IMR-90 (cell line): ENCODE results near the gene ACSL3. TPM values are rescaled to one million over a fixed set of nuclear protein-coding genes. Genes with fewer than 3 reads are reported as not detected.

ENCODE experiments used
- ATAC-seq: fragments of 200-7000 bp; cut with Tn5 transposase; 2 replicates; pipeline ENCODE4 v1.9.1; 2020; ENCODE audit warnings: low read depth, mild to moderate bottlenecking, moderate library complexity
- BruUV-seq: library from RNA; stranded (reverse); fragments of 400-500 nt; replicated peaks from 2 replicates; lab custom pipeline; 2021; lab: Mats Ljungman, UMichigan
- CTCF ChIA-PET: fragments of 300-600 bp; formaldehyde crosslinking; extraction: SDS; loops from one replicate; lab custom pipeline; 2021; ENCODE audit warnings: antibody characterized with exemption; lab: Yijun Ruan, JAX
- POLR2A ChIA-PET: fragments of 300-600 bp; sonication (Branson Sonifier 250); formaldehyde crosslinking; loops from one replicate; lab custom pipeline; 2022; ENCODE audit warnings: antibody characterized with exemption; ENCODE audit not compliant: unreplicated experiment; lab: Charles Lee
- DNase-seq: peaks from one replicate; pipeline ENCODE4 v3.0.0; 2013
- H2AFZ ChIP-seq: replicated peaks from 2 replicates; pipeline ENCODE3; 2013; ENCODE audit warnings: low read length, mild to moderate bottlenecking; ENCODE audit not compliant: poor library complexity
- H2AK5ac ChIP-seq: 2 replicates; pipeline ENCODE4 v1.6.1; 2013; ENCODE audit warnings: low read depth, low read length, inconsistent platforms
- H2AK9ac ChIP-seq: replicated peaks from 2 replicates; pipeline ENCODE3; 2013; ENCODE audit warnings: mild to moderate bottlenecking, low read depth, low read length, moderate library complexity; ENCODE audit not compliant: poor library complexity
- H2BK120ac ChIP-seq: 2 replicates; pipeline ENCODE4 v1.6.1; 2013; ENCODE audit warnings: low read depth, low read length, inconsistent platforms
- H2BK15ac ChIP-seq: 3 replicates; pipeline ENCODE4 v1.6.1; 2013; ENCODE audit warnings: low read depth, low read length, inconsistent platforms
- H2BK20ac ChIP-seq: 2 replicates; pipeline ENCODE4 v1.6.1; 2013; ENCODE audit warnings: low read depth, mild to moderate bottlenecking, inconsistent platforms, low read length, moderate library complexity
- H2BK5ac ChIP-seq: 2 replicates; pipeline ENCODE4 v1.6.1; 2013; ENCODE audit warnings: mild to moderate bottlenecking, low read depth, low read length, inconsistent platforms; ENCODE audit not compliant: poor library complexity, severe bottlenecking
- H3K14ac ChIP-seq: replicated peaks from 2 replicates; pipeline ENCODE4 v1.6.1; 2013; ENCODE audit warnings: low read depth, low read length, inconsistent platforms
- H3K18ac ChIP-seq: 2 replicates; pipeline ENCODE4 v1.6.1; 2013; ENCODE audit warnings: low read depth, low read length, control low read depth
- H3K23ac ChIP-seq: 2 replicates; pipeline ENCODE4 v1.6.1; 2013; ENCODE audit warnings: low read depth, low read length, inconsistent platforms
- H3K27ac ChIP-seq: 2 replicates; pipeline ENCODE4 v1.5.1; 2013; ENCODE audit warnings: mild to moderate bottlenecking, control low read depth, low read length; ENCODE audit not compliant: insufficient read depth
- H3K27me3 ChIP-seq: 2 replicates; pipeline ENCODE4 v1.6.1; 2013; ENCODE audit warnings: low read length; ENCODE audit not compliant: control insufficient read depth, insufficient read depth
- H3K36me3 ChIP-seq: 2 replicates; pipeline ENCODE4 v1.6.1; 2013; ENCODE audit warnings: low read length, mixed read lengths; ENCODE audit not compliant: control insufficient read depth, insufficient read depth
- H3K4ac ChIP-seq: 2 replicates; pipeline ENCODE4 v1.6.1; 2013; ENCODE audit warnings: low read depth, low read length, inconsistent platforms
- H3K4me1 ChIP-seq: 2 replicates; pipeline ENCODE4 v1.6.1; 2013; ENCODE audit warnings: low read length, mixed read lengths; ENCODE audit not compliant: control insufficient read depth, insufficient read depth
- H3K4me2 ChIP-seq: 2 replicates; pipeline ENCODE4 v1.6.1; 2013; ENCODE audit warnings: low read depth, mild to moderate bottlenecking, control low read depth, low read length, moderate library complexity
- H3K4me3 ChIP-seq: 2 replicates; pipeline ENCODE4 v1.5.1; 2013; ENCODE audit warnings: low read depth, mild to moderate bottlenecking, control low read depth, low read length, moderate library complexity; ENCODE audit not compliant: insufficient read depth
- H3K56ac ChIP-seq: 2 replicates; pipeline ENCODE4 v1.6.1; 2013; ENCODE audit warnings: low read length, inconsistent platforms; ENCODE audit not compliant: insufficient read depth; ENCODE audit errors: extremely low read depth
- H3K79me1 ChIP-seq, 2 experiments: 2 replicates each; pipeline ENCODE4 v1.6.1; 2013; ENCODE audit warnings: low read length in 2 of 2, inconsistent platforms in 1 of 2, low read depth in 1 of 2
- H3K9ac ChIP-seq: 2 replicates; pipeline ENCODE4 v1.6.1; 2013; ENCODE audit warnings: low read depth, low read length, control low read depth
- H3K9me1 ChIP-seq: 2 replicates; pipeline ENCODE4 v1.6.1; 2013; ENCODE audit warnings: low read length, inconsistent platforms; ENCODE audit not compliant: insufficient read depth
- H3K9me3 ChIP-seq: 2 replicates; pipeline ENCODE4 v1.6.1; 2013; ENCODE audit warnings: low read length; ENCODE audit not compliant: control insufficient read depth, insufficient read depth
- H4K20me1 ChIP-seq: 2 replicates; pipeline ENCODE4 v1.6.1; 2013; ENCODE audit warnings: low read length, inconsistent platforms; ENCODE audit not compliant: insufficient read depth
- H4K5ac ChIP-seq: 2 replicates; pipeline ENCODE4 v1.6.1; 2013; ENCODE audit warnings: mild to moderate bottlenecking, low read depth, low read length, control low read depth
- H4K8ac ChIP-seq, 2 experiments: 2 replicates each; pipeline ENCODE4 v1.6.1; 2013; ENCODE audit warnings: low read depth in 2 of 2, low read length in 2 of 2, control low read depth in 1 of 2, inconsistent platforms in 1 of 2
- H4K91ac ChIP-seq: 2 replicates; pipeline ENCODE4 v1.6.1; 2013; ENCODE audit warnings: low read depth, low read length, inconsistent platforms; ENCODE audit not compliant: insufficient read depth
- CEBPB ChIP-seq: IDR thresholded peaks from 2 replicates; pipeline ENCODE4 v1.6.1; 2012; ENCODE audit warnings: low read depth, low read length, improper control_type of control experiment
- CHD1 ChIP-seq: IDR thresholded peaks from 2 replicates; pipeline ENCODE4 v1.6.1; 2012; ENCODE audit warnings: low read depth, low read length, improper control_type of control experiment
- CTCF ChIP-seq: conservative IDR thresholded peaks from 2 replicates; pipeline ENCODE4 v1.5.1; 2012; ENCODE audit warnings: mild to moderate bottlenecking, low read depth, low read length, improper control_type of control experiment
- ELK1 ChIP-seq: fragments of 150-350 bp; IDR thresholded peaks from 2 replicates; pipeline ENCODE4 v1.6.1; 2016; ENCODE audit warnings: low read depth, mild to moderate bottlenecking, low read length, moderate library complexity, borderline replicate concordance
- FOS ChIP-seq: fragments of 150-350 bp; IDR thresholded peaks from 2 replicates; pipeline ENCODE4 v1.6.1; 2016; ENCODE audit warnings: low read depth, low read length
- MAFK ChIP-seq: IDR thresholded peaks from 2 replicates; pipeline ENCODE4 v1.6.1; 2012; ENCODE audit warnings: low read depth, low read length, improper control_type of control experiment
- MAZ ChIP-seq: IDR thresholded peaks from 2 replicates; pipeline ENCODE4 v1.6.1; 2012; ENCODE audit warnings: low read depth, mild to moderate bottlenecking, low read length, improper control_type of control experiment, moderate library complexity, borderline replicate concordance
- NFE2L2 ChIP-seq: fragments of 150-350 bp; IDR thresholded peaks from 2 replicates; pipeline ENCODE4 v1.6.1; 2016; ENCODE audit warnings: low read depth, mild to moderate bottlenecking, low read length
- RAD21 ChIP-seq: IDR thresholded peaks from 2 replicates; pipeline ENCODE4 v1.6.1; 2012; ENCODE audit warnings: low read length, improper control_type of control experiment
- RCOR1 ChIP-seq: IDR thresholded peaks from 2 replicates; pipeline ENCODE4 v1.6.1; 2012; ENCODE audit warnings: mild to moderate bottlenecking, low read length, improper control_type of control experiment; ENCODE audit not compliant: insufficient replicate concordance
- RFX5 ChIP-seq: IDR thresholded peaks from 2 replicates; pipeline ENCODE4 v1.8.0; 2012; ENCODE audit warnings: low read depth, mild to moderate bottlenecking, low read length, moderate library complexity
- WGBS, 2 experiments: methylation state at CpG; one replicate each; pipeline versions ENCODE4 v1.1.5 to v1.1.7; 2013; ENCODE audit warnings: missing lambda C conversion rate in 2 of 2; ENCODE audit not compliant: insufficient read length in 1 of 2; ENCODE audit errors: extremely low coverage in 2 of 2; 5-methylcytosine and 5-hydroxymethylcytosine counted together
- dilution Hi-C: fragments of 300-500 bp; cut with HindIII; formaldehyde crosslinking; loops from one replicate; pipeline ENCODE4 v1.14.3; 2018; ENCODE audit warnings: low sequenced_read_pairs; ENCODE audit not compliant: unreplicated experiment
- in situ Hi-C: fragments of 300-500 bp; cut with MboI; formaldehyde crosslinking; loops from 3 replicates; pipeline ENCODE4 v1.14.3; 2019; ENCODE audit warnings: low sequenced_read_pairs, inconsistent platforms, mixed read lengths
- intact Hi-C: fragments of 100-400 bp; cut with micrococcal nuclease; formaldehyde crosslinking; loops from 2 replicates; pipeline ENCODE4 v1.10.0; 2022
- polyA plus RNA-seq, 3 experiments: library from polyadenylated mRNA; depleted of rRNA; stranded (reverse); fragments of >200 nt; gene quantifications; 2 replicates each; pipeline ENCODE4 v1.2.3, GENCODE V29; 2012; ENCODE audit warnings: low replicate concordance in 1 of 3
- total RNA-seq: library from RNA; depleted of rRNA; stranded (reverse); fragments of >200 nt; gene quantifications from 2 replicates; pipeline ENCODE4 v1.2.3, GENCODE V29; 2012

Gene ACSL3
- total and polyA plus RNA-seq, 2 of the 4 experiments (the other 2 are of a cell fraction) = 31.0 to 84.2 TPM

- TF ChIP-seq CHD1 (no peak), NFE2L2 (no peak)
Measured at GRCh38 chr2:222915092-222915957, 54.5 kb downstream of the ACSL3 start (continued).

- no peak overlapping the region for H4K8ac ChIP-seq
- no peak overlapping the region for H4K5ac ChIP-seq
- no peak overlapping the region for H3K4me3 ChIP-seq
- DNase-seq (no peak), ATAC-seq (no peak)
- H3K27ac ChIP-seq = no peak overlapping the region
- no peak overlapping the region for H2BK120ac ChIP-seq
- CTCF ChIA-PET = interaction anchor here (0.7 to 2.0 kb wide), 4 partner anchors 13 to 226 kb away, joined by 3 to 7 read pairs (median 4); no protein-coding TSS in a partner anchor
- H3K4me2 ChIP-seq = no peak overlapping the region
- dilution Hi-C loops (no loop called here), intact Hi-C loops (no loop called here), in situ Hi-C loops (no loop called here)
- no peak overlapping the region for H2BK20ac ChIP-seq
- no peak overlapping the region for H3K14ac ChIP-seq
- no peak overlapping the region for H3K4ac ChIP-seq
- no TSS peak for BruUV-seq
- no peaks in the 10 kb centered on the region for H3K27me3 ChIP-seq
- no peak overlapping the region for H3K56ac ChIP-seq
- H3K23ac ChIP-seq = no peak overlapping the region
- H3K36me3 ChIP-seq = peaks cover 21% of the 10 kb centered on the region
- no peak overlapping the region; the same call in 1 of the 2 replicates for H3K18ac ChIP-seq
- H3K9ac ChIP-seq = no peak overlapping the region
- no peak overlapping the region for H2BK5ac ChIP-seq
- POLR2A ChIA-PET = no interaction called here
- peaks cover 19 to 59% of the 10 kb centered on the region in 2 experiments for H3K79me1 ChIP-seq
- H2BK15ac ChIP-seq = no peak overlapping the region
- H3K9me3 ChIP-seq = no peaks in the 10 kb centered on the region
- H3K4me1 ChIP-seq = peaks cover 15% of the 10 kb centered on the region
- H4K20me1 ChIP-seq = peaks cover 14% of the 10 kb centered on the region; the same call in 1 of the 2 replicates
- WGBS, 2 experiments = no CpG with 5 or more reads among the region's 11 CpGs
- H2AK9ac ChIP-seq = no peak overlapping the region
- no peak overlapping the region for H2AK5ac ChIP-seq
- no peak overlapping the region; the same call in 1 of the 2 replicates for H4K91ac ChIP-seq
- peaks cover 11% of the 10 kb centered on the region for H3K9me1 ChIP-seq
- no peak overlapping the region for H2AFZ ChIP-seq
- TF ChIP-seq RAD21 = no peak
- TF ChIP-seq FOS = no peak
- no peak for TF ChIP-seq CTCF
- no peak for TF ChIP-seq CHD1
- no peak for TF ChIP-seq RFX5
- no peak for TF ChIP-seq RCOR1
- no peak for TF ChIP-seq MAZ
- no peak for TF ChIP-seq MAFK
- no peak for TF ChIP-seq ELK1
- no peak for TF ChIP-seq CEBPB
Measured at GRCh38 chr2:222916229-222917197, 55.7 kb downstream of the ACSL3 start.
